Hippocampal formation (tissue), 2 donors: ENCODE data around the gene NUP43.
"Not testable (repeated sequence)": the region's sequence is repeated elsewhere in the genome, so short reads cannot be mapped to it uniquely, and the experiment has no call there.

ENCODE experiments used
- DNase-seq, 2 donors: peaks; one replicate each; lab custom pipeline; 2025; lab: John Stamatoyannopoulos, UW

The NUP43 gene

GRCh38 chr6:149746147-149746946 is at the start of gene NUP43:
NUP43 (minus strand) TSS chr6:149746529; CDS start chr6:149746495, 34 bp downstream.
- DNase-seq: peak; percentile 87 to 90

GRCh38 chr6:149783551-149783950 is 37.2 kb upstream of the NUP43 start:
- DNase-seq: no peak

GRCh38 chr6:149782337-149782736 is 36.0 kb upstream of the NUP43 start:
- DNase-seq: no peak

DNA sequence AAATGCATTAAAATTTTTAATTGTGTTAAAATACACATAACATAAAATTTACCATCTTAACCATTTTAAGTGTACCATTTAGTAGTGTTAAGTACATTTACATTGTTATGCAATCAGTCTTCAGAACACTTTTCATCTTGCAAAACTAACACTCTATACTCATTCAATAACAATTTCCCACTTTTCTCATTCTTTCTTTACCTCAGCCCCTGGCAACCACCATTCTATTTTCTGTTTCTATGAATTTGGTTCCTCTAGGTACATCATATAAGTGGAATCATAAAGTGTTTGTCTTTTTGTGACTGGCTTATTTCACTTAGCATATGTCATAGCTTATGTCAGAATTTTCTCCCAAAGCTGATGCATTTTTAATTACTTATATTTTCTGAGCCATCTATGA is 35.4 kb upstream of the NUP43 start:
- DNase-seq: no peak

GRCh38 chr6:149779644-149779963 is 33.3 kb upstream of the NUP43 start:
- DNase-seq: no peak

DNA sequence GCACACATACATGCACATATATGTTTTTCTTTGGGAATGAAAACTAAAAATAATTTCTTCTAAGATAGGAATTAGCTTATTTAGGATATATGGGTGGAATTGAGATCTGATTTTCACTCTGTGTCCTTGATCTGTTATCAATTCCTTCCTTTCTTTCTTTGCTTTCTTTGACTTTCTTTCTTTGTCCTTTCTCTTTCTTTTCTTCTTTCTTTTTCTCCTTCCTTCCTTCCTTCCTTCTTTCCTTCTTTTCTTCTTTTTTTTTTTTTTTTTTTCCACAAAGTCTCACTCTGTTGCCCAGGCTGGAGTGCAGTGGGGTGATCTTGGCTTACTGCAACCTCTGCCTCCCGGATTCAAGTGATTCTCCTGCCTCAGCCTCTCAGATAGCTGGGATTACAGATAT is 31.3 kb upstream of the NUP43 start:
- DNase-seq: no peak

- DNase-seq: no peak
Observed at GRCh38 chr6:149771925-149772324, 25.6 kb upstream of the NUP43 start.

DNA sequence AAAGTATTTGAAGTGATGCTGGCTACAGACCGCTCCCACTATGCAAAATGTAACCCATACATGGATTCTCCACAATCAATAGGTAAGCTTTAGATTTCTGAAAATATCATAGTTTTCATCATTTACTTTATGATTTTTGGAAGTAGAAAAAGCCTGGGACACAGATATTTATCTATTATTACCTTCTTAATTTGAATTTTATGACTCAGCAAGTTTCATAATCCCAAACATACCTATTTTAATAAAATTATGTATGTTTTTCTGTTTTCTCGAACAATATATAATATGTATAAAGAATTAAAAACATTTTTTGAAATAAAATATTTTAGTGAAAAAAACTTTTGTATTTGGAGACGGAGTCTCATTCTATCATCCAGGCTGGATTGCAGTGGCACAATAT is 24.9 kb upstream of the NUP43 start:
- DNase-seq: no peak

- DNase-seq: no peak
Observed at GRCh38 chr6:149769676-149770075, 23.3 kb upstream of the NUP43 start.

DNA sequence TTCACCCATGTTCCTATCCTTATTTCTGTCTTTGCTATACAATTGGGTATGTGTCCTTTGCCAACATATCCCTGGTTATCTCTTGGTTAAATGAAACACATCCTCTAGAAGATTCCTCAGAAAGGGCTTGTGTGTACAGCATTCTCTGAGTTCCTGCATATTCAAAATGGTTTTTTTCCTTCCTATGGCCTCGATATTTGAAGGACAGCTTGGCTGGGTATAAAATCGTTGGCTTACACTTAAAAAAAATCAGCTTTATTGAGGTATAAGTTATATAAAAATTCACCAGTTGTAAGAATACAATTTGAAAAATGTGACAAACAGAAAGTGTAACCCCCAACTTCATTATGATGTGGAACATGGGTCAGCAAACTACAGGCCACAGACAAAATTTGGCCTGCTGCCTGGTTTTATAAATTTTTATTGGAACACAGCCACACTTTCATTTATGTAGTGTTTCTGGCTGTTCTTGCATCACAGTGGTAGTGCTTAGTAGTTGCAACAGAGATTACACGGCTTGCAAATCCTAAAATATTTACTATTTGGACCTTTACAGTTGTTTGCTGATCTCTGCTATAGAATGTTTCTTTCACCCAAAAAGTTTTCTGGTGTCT is 19.9 kb upstream of the NUP43 start:
- no peak for DNase-seq

DNA sequence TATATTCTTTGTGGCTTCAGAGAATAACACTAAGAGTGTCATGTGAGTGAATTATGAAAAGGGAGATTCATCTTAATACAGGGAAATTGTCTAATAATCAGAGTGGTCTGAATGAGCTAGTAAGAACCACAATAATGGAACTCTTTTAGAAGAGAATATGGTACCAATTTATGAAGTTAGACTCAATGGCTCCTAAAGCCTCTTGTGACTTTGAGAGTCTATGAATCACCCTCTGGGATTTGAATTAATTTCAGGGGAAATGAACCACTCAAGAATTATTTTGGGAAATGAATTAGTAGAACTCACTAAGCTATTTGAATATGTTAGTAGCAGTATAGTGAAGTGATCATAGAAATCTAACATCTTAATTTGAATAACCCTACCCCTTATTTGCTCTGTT is 17.5 kb upstream of the NUP43 start:
- no peak for DNase-seq

DNA sequence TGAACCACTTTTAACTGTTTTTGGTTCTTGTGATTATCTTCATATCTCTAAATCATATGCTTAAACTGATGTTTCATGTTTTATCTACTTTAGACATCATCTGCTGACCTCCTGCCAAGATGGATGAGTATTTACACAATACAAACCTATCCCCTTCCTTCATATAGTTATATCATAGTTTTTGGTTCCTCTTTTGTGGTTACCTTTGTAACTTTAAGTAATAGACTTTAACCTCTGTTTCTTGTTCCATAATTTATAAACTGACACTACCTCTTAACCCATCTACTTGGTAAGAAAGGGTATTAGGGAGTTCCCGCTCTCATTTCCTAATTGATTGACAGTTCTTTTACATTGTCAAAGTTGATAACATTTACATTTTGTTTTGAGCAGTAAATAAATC is 15.1 kb upstream of the NUP43 start:
- no peak for DNase-seq

DNA sequence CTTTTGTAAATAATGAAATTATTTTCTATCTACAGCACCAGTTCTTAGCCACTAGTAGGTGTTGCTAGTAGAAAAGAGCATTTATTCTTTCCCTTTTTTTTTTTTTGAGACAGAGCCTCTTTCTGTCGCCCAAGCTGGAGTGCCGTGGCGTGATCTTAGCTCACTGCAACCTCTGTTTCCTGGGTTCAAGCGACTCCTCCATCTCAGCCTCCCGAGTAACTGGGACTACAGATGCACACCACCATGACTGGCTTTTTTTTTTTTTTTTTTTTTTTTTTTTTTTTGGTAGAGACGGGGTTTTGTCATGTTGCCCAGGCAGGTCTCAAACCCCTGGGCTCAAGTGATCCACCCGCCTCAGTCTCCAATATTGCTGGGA is 9.9 kb upstream of the NUP43 start:
- DNase-seq: no peak

- peak in 1 of 2 donors; percentile 34 for DNase-seq
Observed at GRCh38 chr6:149755300-149756260, 9.3 kb upstream of the NUP43 start.

GRCh38 chr6:149754548-149754947 is 8.2 kb upstream of the NUP43 start:
- DNase-seq: no peak

DNA sequence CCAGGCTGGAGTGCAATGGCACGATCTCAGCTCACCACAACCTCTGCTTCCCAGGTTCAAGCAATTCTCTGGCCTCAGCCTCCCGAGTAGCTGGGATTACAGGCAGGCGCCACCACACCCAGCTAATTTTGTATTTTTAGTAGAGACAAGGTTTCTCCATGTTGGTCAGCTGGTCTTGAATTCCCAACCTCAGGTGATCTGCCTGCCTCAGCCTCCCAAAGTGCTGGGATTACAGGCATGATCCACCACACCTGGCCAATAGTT is 7.0 kb upstream of the NUP43 start:
- not testable (repeated sequence) for DNase-seq

DNA sequence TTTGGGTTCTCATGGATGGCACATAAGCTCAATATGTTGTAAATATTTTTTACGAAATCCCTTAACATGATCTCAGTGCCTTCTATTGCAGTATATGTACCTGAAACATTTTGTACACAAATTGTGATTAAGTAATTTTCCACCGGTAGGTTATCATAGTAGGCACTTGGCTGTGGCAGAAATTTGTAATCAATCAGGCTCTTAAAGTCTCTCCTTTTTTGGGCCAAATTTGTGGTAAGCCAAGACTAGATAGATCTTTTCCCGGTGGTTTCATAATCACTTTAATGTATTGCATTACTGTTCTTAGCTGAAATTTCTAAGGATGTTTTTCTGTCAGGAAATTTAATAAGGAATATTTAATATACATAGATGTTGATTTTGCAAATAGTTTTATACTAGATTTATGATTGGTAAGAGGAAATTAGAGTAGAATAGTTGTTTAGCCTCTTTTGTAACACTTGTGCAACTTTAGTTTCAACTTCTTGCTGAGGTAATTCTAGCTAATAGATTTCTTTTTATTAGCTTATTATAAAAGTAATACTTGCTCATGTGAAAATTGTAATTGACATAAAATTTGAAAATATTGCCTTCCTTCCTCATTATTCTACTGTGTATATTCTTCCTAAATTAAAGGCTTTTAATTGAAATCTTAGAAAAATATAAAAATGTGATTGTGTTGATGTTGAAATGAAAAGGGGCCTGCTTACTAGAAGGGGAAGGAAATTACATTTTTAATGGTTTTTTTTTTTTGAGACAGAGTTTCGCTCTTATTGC is 6.5 kb upstream of the NUP43 start:
- no peak for DNase-seq

DNA sequence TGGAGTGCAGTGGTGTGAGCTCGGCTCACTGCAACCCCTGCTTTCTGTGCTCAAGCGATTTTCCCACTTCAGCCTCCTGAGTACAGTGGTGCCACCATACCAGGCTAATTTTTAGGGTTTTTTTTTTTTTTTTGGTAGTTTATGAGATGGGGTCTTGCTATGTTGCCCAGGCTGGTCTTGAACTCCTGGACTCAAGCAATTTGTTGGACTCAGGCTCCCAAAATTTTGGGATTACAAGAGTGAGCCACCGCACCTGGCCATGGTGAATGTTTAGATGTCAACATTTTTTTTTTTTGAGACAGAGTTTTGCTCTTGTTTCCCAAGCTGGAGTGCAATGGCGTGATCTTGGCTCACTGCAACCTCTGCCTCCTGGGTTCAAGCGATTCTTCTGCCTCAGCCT is 5.6 kb upstream of the NUP43 start:
- DNase-seq: not testable (repeated sequence)

- DNase-seq: no peak
Observed at GRCh38 chr6:149751239-149751638, 4.9 kb upstream of the NUP43 start.

GRCh38 chr6:149750136-149750609 is 3.8 kb upstream of the NUP43 start:
- peak in 1 of 2 donors; percentile 43 for DNase-seq

GRCh38 chr6:149749594-149750135 is 3.3 kb upstream of the NUP43 start, which contains the start of gene PCMT1:
PCMT1 (plus strand) TSS chr6:149749741; CDS start chr6:149749902, 161 bp downstream.
- peak; percentile 82 to 86 for DNase-seq
